ENCODE measurements around the gene IYD.

DNA sequence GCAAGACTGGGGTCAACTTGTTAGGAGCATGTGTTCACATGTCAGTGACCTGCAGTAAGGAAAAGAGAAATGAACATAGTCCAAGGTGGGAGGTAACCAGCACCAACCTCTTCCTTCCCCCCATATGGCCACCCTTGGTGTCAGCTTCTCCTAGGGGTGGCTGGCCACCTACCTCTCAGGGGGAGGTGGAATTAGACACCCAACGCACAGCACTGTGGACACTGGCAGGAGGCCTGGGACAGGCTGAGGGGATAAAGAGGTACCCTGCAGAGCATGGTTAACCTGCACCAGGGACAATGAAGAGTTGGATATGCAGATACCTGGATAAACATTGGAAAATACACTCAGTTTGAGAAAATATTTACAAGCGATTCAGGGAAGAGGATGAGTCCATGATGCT lies 84.5 kb downstream of the IYD start:
- TF ChIP-seq POLR2A (IDR thresholded peaks at IDR 0.05): no peak
- TF ChIP-seq, protein P1, sequence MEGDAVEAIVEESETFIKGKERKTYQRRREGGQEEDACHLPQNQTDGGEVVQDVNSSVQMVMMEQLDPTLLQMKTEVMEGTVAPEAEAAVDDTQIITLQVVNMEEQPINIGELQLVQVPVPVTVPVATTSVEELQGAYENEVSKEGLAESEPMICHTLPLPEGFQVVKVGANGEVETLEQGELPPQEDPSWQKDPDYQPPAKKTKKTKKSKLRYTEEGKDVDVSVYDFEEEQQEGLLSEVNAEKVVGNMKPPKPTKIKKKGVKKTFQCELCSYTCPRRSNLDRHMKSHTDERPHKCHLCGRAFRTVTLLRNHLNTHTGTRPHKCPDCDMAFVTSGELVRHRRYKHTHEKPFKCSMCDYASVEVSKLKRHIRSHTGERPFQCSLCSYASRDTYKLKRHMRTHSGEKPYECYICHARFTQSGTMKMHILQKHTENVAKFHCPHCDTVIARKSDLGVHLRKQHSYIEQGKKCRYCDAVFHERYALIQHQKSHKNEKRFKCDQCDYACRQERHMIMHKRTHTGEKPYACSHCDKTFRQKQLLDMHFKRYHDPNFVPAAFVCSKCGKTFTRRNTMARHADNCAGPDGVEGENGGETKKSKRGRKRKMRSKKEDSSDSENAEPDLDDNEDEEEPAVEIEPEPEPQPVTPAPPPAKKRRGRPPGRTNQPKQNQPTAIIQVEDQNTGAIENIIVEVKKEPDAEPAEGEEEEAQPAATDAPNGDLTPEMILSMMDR (IDR thresholded peaks at IDR 0.05): no peak
